Measurements from ENCODE around the gene MICAL3.

MICAL3 gene

GRCh38 chr22:17976121-17976520 is 48.2 kb downstream of the MICAL3 start:
- DNase-seq = no peak

GRCh38 chr22:17974703-17975372 is 49.5 kb downstream of the MICAL3 start:
- DNase-seq = no peak

- no peak for DNase-seq
Observed at GRCh38 chr22:17974087-17974486, 50.3 kb downstream of the MICAL3 start.

GRCh38 chr22:17973217-17973616 is 51.1 kb downstream of the MICAL3 start:
- DNase-seq = no peak

GRCh38 chr22:17972385-17973191 is 51.8 kb downstream of the MICAL3 start:
- no peak for DNase-seq

- DNase-seq = no peak
Observed at GRCh38 chr22:17971711-17972110, 52.6 kb downstream of the MICAL3 start.

GRCh38 chr22:17970201-17970708 is 54.1 kb downstream of the MICAL3 start:
- no peak for DNase-seq

GRCh38 chr22:17969701-17970113 is 54.7 kb downstream of the MICAL3 start:
- DNase-seq = no peak

- no peak for DNase-seq
Observed at GRCh38 chr22:17968126-17968525, 56.2 kb downstream of the MICAL3 start.

GRCh38 chr22:17966403-17966717 is 58.0 kb downstream of the MICAL3 start:
- DNase-seq = no peak

- no peak for DNase-seq
Observed at GRCh38 chr22:17965538-17966402, 58.6 kb downstream of the MICAL3 start.

- DNase-seq = no peak
Observed at GRCh38 chr22:17964643-17965042, 59.7 kb downstream of the MICAL3 start.

- no peak for DNase-seq
Observed at GRCh38 chr22:17964156-17964555, 60.2 kb downstream of the MICAL3 start.

- no peak for DNase-seq
Observed at GRCh38 chr22:17963015-17963414, 61.3 kb downstream of the MICAL3 start.

GRCh38 chr22:17962168-17962567 is 62.2 kb downstream of the MICAL3 start:
- no peak for DNase-seq

- DNase-seq = no peak
Observed at GRCh38 chr22:17961446-17961729, 63.0 kb downstream of the MICAL3 start.

- no peak for DNase-seq
Observed at GRCh38 chr22:17960695-17961445, 63.5 kb downstream of the MICAL3 start.

GRCh38 chr22:17960011-17960410 is 64.3 kb downstream of the MICAL3 start:
- no peak for DNase-seq

- DNase-seq = no peak
Observed at GRCh38 chr22:17958166-17958565, 66.2 kb downstream of the MICAL3 start.

- no peak for DNase-seq
Observed at GRCh38 chr22:17957693-17958092, 66.7 kb downstream of the MICAL3 start.

GRCh38 chr22:17957204-17957603 is 67.2 kb downstream of the MICAL3 start:
- DNase-seq = no peak

- DNase-seq = no peak
Observed at GRCh38 chr22:17956630-17957029, 67.7 kb downstream of the MICAL3 start.

Data from hypothalamus (tissue), 51 donors.